Adrenal gland (tissue), 5 donors: ENCODE measurements around the gene PDK2.

ENCODE experiments used
- CTCF ChIP-seq, 6 experiments: fragments of 450-650 bp in 4 of 6; fragments of 200-600 bp in 2 of 6; sonication (generic) in 1 of 6; IDR thresholded peaks; 1 replicate in 5 of 6; 2 replicates in 1 of 6; pipeline versions ENCODE4 v1.5.1 to v1.8.0; 2016 to 2021; ENCODE audit warnings: antibody characterized with exemption in 6 of 6, mild to moderate bottlenecking in 2 of 6, moderate library complexity in 1 of 6
- POLR2A ChIP-seq, 2 donors: fragments of 450-650 bp; IDR thresholded peaks; one replicate each; pipeline ENCODE4 v1.6.1; 2017; ENCODE audit warnings: antibody characterized with exemption in 2 of 2, mild to moderate bottlenecking in 2 of 2, moderate library complexity in 1 of 2
- donor health status: DM: no; HTN: no; CAD: no.

GRCh38 chr17:50100480-50100883, 5.3 kb downstream of the PDK2 start:
- TF ChIP-seq CTCF (IDR thresholded peaks at IDR 0.05) (no peak), POLR2A (IDR thresholded peaks at IDR 0.05) (no peak)
